ENCODE measurements around the gene LCE7A. TPM values are rescaled to one million over a fixed set of nuclear protein-coding genes. Genes with fewer than 3 reads are reported as not detected.

The LCE7A gene
- polyA plus RNA-seq, 3 donors = not detected

DNA sequence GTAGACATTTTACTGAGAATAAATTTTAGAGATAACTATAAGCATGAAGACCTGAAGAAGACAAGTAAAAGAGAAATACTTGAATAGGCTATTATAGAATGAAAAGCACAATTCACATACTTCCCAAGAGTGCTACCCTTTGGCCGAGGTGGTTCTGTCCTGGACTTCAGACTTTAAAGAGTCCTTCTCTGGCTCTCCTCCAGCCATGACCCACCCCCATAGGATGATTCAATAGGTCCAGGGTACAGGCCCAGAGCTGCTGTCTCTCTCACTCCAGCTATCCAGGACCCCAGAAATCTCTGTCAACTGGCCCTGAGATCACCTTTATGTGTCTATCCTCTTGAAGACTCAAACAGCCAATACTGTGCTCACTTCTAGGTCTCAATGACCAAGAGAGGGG, 17.0 kb downstream of the LCE7A start:
- DNase-seq (ENCODE audit: extremely low read depth in 1 of 11, low read depth in 9 of 11, low spot score in 4 of 11) = no peak

DNA sequence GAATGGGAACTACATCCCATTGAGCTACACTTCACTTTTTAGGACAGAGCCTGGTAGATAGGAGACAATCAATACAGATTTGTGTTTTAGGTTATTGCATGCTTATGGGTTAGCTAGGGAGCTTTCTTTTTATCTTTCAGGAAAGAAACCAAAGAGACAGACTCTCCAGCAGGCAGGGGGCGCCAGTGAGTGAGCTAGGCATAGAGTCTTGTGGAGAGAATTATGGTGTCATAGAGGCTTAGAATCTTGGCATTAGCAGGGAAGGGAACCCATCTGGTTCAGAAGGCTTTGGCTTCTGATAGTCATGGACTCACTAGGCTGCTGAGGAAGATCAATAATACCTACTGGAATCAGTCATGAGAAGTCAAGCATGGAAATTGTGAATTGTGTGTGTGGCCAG, 18.2 kb downstream of the LCE7A start, which contains the start of gene SMCP:
Gene SMCP, plus strand, starts transcription at position 281 of the 400 bp plus-strand sequence. CDS start 6,101 bp downstream, outside the sequence.
- no peak for DNase-seq (ENCODE audit: extremely low read depth in 1 of 11, low read depth in 9 of 11, low spot score in 4 of 11)

GRCh38 chr1:152879559-152880198, 19.9 kb downstream of the LCE7A start:
- DNase-seq (ENCODE audit: extremely low read depth in 1 of 11, low read depth in 9 of 11, low spot score in 4 of 11) = no peak

GRCh38 chr1:152880316-152880715, 20.5 kb downstream of the LCE7A start:
- DNase-seq (ENCODE audit: extremely low read depth in 1 of 11, low read depth in 9 of 11, low spot score in 4 of 11) = no peak

GRCh38 chr1:152880907-152881306, 21.1 kb downstream of the LCE7A start:
- no peak for DNase-seq (ENCODE audit: extremely low read depth in 1 of 11, low read depth in 9 of 11, low spot score in 4 of 11)

- DNase-seq (ENCODE audit: extremely low read depth in 1 of 11, low read depth in 9 of 11, low spot score in 4 of 11) = no peak
Measured at GRCh38 chr1:152884085-152884484, 24.3 kb downstream of the LCE7A start.

GRCh38 chr1:152884506-152884905, 24.7 kb downstream of the LCE7A start:
- DNase-seq (ENCODE audit: extremely low read depth in 1 of 11, low read depth in 9 of 11, low spot score in 4 of 11) = no peak

GRCh38 chr1:152884966-152885624, 25.3 kb downstream of the LCE7A start:
- no peak for DNase-seq (ENCODE audit: extremely low read depth in 1 of 11, low read depth in 9 of 11, low spot score in 4 of 11)

- no peak for DNase-seq (ENCODE audit: extremely low read depth in 1 of 11, low read depth in 9 of 11, low spot score in 4 of 11)
Measured at GRCh38 chr1:152886085-152886484, 26.3 kb downstream of the LCE7A start.

- no peak for DNase-seq (ENCODE audit: extremely low read depth in 1 of 11, low read depth in 9 of 11, low spot score in 4 of 11)
Measured at GRCh38 chr1:152886758-152887409, 27.1 kb downstream of the LCE7A start.

DNA sequence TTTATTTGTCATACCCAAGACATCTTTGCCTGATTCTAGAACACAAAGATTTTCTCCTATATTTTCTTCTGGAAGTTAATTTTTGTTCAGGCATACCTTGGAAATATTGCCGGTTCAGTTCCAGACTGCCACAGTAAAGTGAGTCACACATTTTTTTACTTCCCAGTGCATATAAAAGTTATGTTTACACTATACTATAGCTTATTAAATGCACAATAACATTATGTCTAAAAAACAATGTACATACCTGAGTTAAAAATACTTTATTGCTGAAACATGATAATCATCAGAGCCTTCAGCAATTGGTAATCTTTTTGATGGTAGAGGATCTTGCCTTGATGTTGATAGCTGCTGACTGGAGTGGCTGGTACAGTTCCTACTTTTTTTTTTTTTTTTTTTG, 28.3 kb downstream of the LCE7A start:
- DNase-seq (ENCODE audit: extremely low read depth in 1 of 11, low read depth in 9 of 11, low spot score in 4 of 11) = no peak

GRCh38 chr1:152899027-152899426, 39.2 kb downstream of the LCE7A start:
- DNase-seq (ENCODE audit: extremely low read depth in 1 of 11, low read depth in 9 of 11, low spot score in 4 of 11) = no peak

GRCh38 chr1:152899883-152900282, 40.1 kb downstream of the LCE7A start:
- DNase-seq (ENCODE audit: extremely low read depth in 1 of 11, low read depth in 9 of 11, low spot score in 4 of 11) = no peak

GRCh38 chr1:152901631-152902030, 41.8 kb downstream of the LCE7A start:
- no peak for DNase-seq (ENCODE audit: extremely low read depth in 1 of 11, low read depth in 9 of 11, low spot score in 4 of 11)

DNA sequence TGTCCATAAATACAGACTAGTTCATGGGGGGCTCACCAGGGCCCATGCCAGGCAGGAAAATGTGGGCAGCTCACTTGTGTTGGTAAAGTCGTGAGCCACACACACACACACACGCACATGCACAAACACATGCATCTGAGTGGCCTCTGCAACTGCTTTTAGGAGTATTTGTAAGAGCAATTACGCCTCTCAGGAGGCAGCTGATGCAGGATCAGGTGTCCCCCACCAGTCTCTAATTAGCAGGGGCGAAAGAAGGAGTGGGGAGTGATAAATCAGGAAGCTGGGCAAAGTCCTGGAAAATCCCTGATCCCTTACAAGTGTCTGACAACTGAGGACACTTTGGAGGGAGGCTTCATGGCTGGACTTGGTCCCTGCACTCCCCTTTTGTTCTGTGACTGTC, 42.8 kb downstream of the LCE7A start:
- DNase-seq (ENCODE audit: extremely low read depth in 1 of 11, low read depth in 9 of 11, low spot score in 4 of 11) = peak in 8 of 11 donors; percentile 3 to 44 (median 20)

DNA sequence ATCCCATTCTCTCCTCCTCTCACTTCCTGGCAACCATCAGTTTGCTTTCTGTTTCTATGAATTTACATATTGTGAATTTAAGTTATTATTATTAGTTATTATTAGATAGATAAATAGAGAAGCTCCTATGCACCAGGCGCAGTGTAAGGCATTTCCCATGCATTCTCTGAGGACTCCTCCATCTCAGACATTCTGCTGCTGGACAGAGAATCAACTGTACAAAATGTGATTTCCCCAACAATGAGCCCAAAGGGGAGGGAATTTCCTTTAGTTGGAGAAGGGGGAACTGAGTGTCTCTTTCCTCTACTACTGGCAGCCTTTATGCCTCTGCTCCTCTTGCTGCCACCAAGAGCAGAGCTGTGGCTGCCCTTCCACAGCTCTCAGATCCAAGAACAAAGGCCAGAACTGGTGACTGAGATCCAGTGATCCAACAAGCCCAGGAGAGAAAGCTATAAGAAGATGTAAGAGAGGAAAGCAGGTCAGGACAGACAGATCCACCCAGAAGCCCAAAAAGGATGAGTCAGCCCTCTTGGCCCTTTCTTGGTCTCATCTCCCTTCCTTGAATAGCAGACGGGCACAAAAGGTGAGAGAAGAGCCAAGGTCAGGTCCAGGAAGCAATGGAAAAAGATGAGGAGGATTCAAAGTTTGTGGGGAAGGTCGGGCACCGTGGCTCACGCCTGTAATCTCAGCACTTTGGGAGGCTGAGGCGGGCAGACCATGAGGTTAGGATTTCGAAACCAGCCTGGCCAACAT, 45.1 kb downstream of the LCE7A start:
- DNase-seq (ENCODE audit: extremely low read depth in 1 of 11, low read depth in 9 of 11, low spot score in 4 of 11) = no peak

GRCh38 chr1:152906023-152906565, 46.3 kb downstream of the LCE7A start:
- DNase-seq (ENCODE audit: extremely low read depth in 1 of 11, low read depth in 9 of 11, low spot score in 4 of 11) = no peak

- no peak for DNase-seq (ENCODE audit: extremely low read depth in 1 of 11, low read depth in 9 of 11, low spot score in 4 of 11)
Measured at GRCh38 chr1:152907686-152908601, 48.1 kb downstream of the LCE7A start, which contains the start of gene IVL. IVL (plus strand) TSS chr1:152908546; CDS start chr1:152909798, 1,252 bp downstream.
